Osteocyte (in vitro differentiated cells): ENCODE measurements around the gene GPD1L. TPM values are rescaled to one million over a fixed set of nuclear protein-coding genes. Genes with fewer than 3 reads are reported as not detected.

Experiments used
- DNase-seq: peaks from one replicate; pipeline ENCODE4 v3.0.0; 2021; ENCODE audit warnings: mixed read lengths; ENCODE audit not compliant: unreplicated experiment; ENCODE audit errors: extremely low spot score
- H3K27ac Mint-ChIP-seq: one replicate; pipeline ENCODE4 v1.8.0; 2021; ENCODE audit warnings: mild to moderate bottlenecking, mixed read lengths; ENCODE audit not compliant: unreplicated experiment
- H3K27me3 Mint-ChIP-seq: one replicate; pipeline ENCODE4 v1.8.0; 2021; ENCODE audit warnings: mixed read lengths; ENCODE audit not compliant: unreplicated experiment
- H3K36me3 Mint-ChIP-seq: one replicate; pipeline ENCODE4 v1.8.0; 2021; ENCODE audit warnings: mixed read lengths; ENCODE audit not compliant: unreplicated experiment
- H3K4me1 Mint-ChIP-seq: one replicate; pipeline ENCODE4 v1.8.0; 2021; ENCODE audit warnings: mixed read lengths; ENCODE audit not compliant: unreplicated experiment
- H3K4me3 Mint-ChIP-seq: one replicate; pipeline ENCODE4 v1.8.0; 2021; ENCODE audit warnings: mild to moderate bottlenecking, moderate library complexity, mixed read lengths; ENCODE audit not compliant: unreplicated experiment
- H3K9me3 Mint-ChIP-seq: one replicate; pipeline ENCODE4 v1.8.0; 2021; ENCODE audit warnings: mixed read lengths; ENCODE audit not compliant: unreplicated experiment
- CTCF ChIP-seq: fragments of 200-600 bp; sonication (generic); IDR thresholded peaks from 2 replicates; pipeline ENCODE4 v1.5.0; 2021; ENCODE audit warnings: antibody characterized with exemption, mild to moderate bottlenecking, moderate library complexity
- total RNA-seq: library from RNA; stranded (reverse); gene quantifications from 2 replicates; pipeline ENCODE4 v1.2.1, GENCODE V29; 2021

Gene GPD1L
- total RNA-seq, 1 donor from 2014 or later = 9.1 TPM

GRCh38 chr3:32153414-32154204, 47.2 kb downstream of the GPD1L start:
- Mint-ChIP-seq H3K4me1 (no peaks in the 10 kb centered on the region), H3K4me3 (no peak overlapping the region)
- no peak for TF ChIP-seq CTCF

GRCh38 chr3:32154205-32154579, 47.8 kb downstream of the GPD1L start:
- no peaks in the 10 kb centered on the region for H3K4me1 Mint-ChIP-seq
- no peaks in the 10 kb centered on the region for H3K27me3 Mint-ChIP-seq
- H3K36me3 Mint-ChIP-seq = peaks cover 7% of the 10 kb centered on the region
- DNase-seq = no peak
- peak; percentile 30 for TF ChIP-seq CTCF
- H3K4me3 Mint-ChIP-seq = no peak overlapping the region
- no peak overlapping the region for H3K27ac Mint-ChIP-seq
- no peaks in the 10 kb centered on the region for H3K9me3 Mint-ChIP-seq

More at GRCh38 chr3:32153414-32154204, 47.2 kb downstream of the GPD1L start:
- Mint-ChIP-seq H3K36me3 (peaks cover 7% of the 10 kb centered on the region), H3K27me3 (no peaks in the 10 kb centered on the region), H3K27ac (no peak overlapping the region), H3K9me3 (no peaks in the 10 kb centered on the region)
- no peak for DNase-seq

- Mint-ChIP-seq H3K4me1 (no peaks in the 10 kb centered on the region), H3K9me3 (no peaks in the 10 kb centered on the region), H3K36me3 (peaks cover 7% of the 10 kb centered on the region), H3K27me3 (no peaks in the 10 kb centered on the region), H3K4me3 (no peak overlapping the region), H3K27ac (no peak overlapping the region)
- TF ChIP-seq CTCF = no peak
- DNase-seq = no peak
These were observed 48.7 kb downstream of the GPD1L start for GRCh38 chr3:32155117-32155516.

GRCh38 chr3:32157600-32158264, 51.3 kb downstream of the GPD1L start:
- Mint-ChIP-seq H3K9me3 (no peaks in the 10 kb centered on the region), H3K4me3 (no peak overlapping the region), H3K27me3 (no peaks in the 10 kb centered on the region), H3K27ac (no peak overlapping the region), H3K4me1 (no peaks in the 10 kb centered on the region), H3K36me3 (no peaks in the 10 kb centered on the region)
- no peak for TF ChIP-seq CTCF
- no peak for DNase-seq

- H3K9me3 Mint-ChIP-seq = no peaks in the 10 kb centered on the region
- no peak for TF ChIP-seq CTCF
These were observed 54.3 kb downstream of the GPD1L start for GRCh38 chr3:32160706-32161214.

More at GRCh38 chr3:32160706-32161214, 54.3 kb downstream of the GPD1L start:
- DNase-seq = no peak
- H3K4me1 Mint-ChIP-seq = no peaks in the 10 kb centered on the region
- H3K36me3 Mint-ChIP-seq = peaks cover 7% of the 10 kb centered on the region
- no peaks in the 10 kb centered on the region for H3K27me3 Mint-ChIP-seq
- no peak overlapping the region for H3K27ac Mint-ChIP-seq
- H3K4me3 Mint-ChIP-seq = no peak overlapping the region
